RWPE2 (cell line): ENCODE results near the gene CCDC34.

ENCODE experiments used
- ATAC-seq: fragments of 200-7000 bp; cut with Tn5 transposase; 3 replicates; pipeline ENCODE4 v1.9.1; 2021; ENCODE audit warnings: low read depth
- DNase-seq: peaks from one replicate; pipeline ENCODE4 v3.0.0-alpha.2; 2020; ENCODE audit warnings: low spot score
- H3K27ac ChIP-seq: fragments of 450-650 bp; 2 replicates; pipeline ENCODE4 v1.5.1; 2017; ENCODE audit warnings: mild to moderate bottlenecking; ENCODE audit not compliant: poor library complexity, severe bottlenecking
- H3K27me3 ChIP-seq: fragments of 250-450 bp; sonication (Bioruptor Pico); 2 replicates; pipeline ENCODE4 v1.5.1; 2021; ENCODE audit warnings: mild to moderate bottlenecking, moderate library complexity; ENCODE audit not compliant: insufficient read depth, poor library complexity, severe bottlenecking
- H3K36me3 ChIP-seq: fragments of 250-450 bp; sonication (Bioruptor Pico); 2 replicates; pipeline ENCODE4 v1.5.1; 2020; ENCODE audit warnings: low read depth, mild to moderate bottlenecking, moderate library complexity
- H3K4me1 ChIP-seq: fragments of 250-450 bp; sonication (Bioruptor Pico); 2 replicates; pipeline ENCODE4 v1.5.1; 2021; ENCODE audit warnings: mild to moderate bottlenecking, moderate library complexity; ENCODE audit not compliant: insufficient read depth, poor library complexity, severe bottlenecking
- H3K4me3 ChIP-seq: fragments of 250-450 bp; sonication (Bioruptor Pico); 2 replicates; pipeline ENCODE4 v1.5.1; 2021; ENCODE audit warnings: mild to moderate bottlenecking, moderate library complexity; ENCODE audit not compliant: severe bottlenecking
- H3K9me3 ChIP-seq: fragments of 250-450 bp; sonication (Bioruptor Pico); 2 replicates; pipeline ENCODE4 v1.5.1; 2021; ENCODE audit warnings: mild to moderate bottlenecking, moderate library complexity; ENCODE audit not compliant: severe bottlenecking
- CTCF ChIP-seq: fragments of 450-650 bp; IDR thresholded peaks from one replicate; pipeline ENCODE4 v1.5.1; 2017; ENCODE audit warnings: mild to moderate bottlenecking, moderate library complexity; ENCODE audit not compliant: poor library complexity, severe bottlenecking

CCDC34 gene, protein sequence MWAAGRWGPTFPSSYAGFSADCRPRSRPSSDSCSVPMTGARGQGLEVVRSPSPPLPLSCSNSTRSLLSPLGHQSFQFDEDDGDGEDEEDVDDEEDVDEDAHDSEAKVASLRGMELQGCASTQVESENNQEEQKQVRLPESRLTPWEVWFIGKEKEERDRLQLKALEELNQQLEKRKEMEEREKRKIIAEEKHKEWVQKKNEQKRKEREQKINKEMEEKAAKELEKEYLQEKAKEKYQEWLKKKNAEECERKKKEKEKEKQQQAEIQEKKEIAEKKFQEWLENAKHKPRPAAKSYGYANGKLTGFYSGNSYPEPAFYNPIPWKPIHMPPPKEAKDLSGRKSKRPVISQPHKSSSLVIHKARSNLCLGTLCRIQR

GRCh38 chr11:27362749-27363575 is at the start of gene CCDC34:
TSS of gene CCDC34 (minus strand) at chr11:27363215. CDS start at chr11:27363194, 21 bp downstream.
- H3K27ac ChIP-seq: peak within 1 kb of the TSS; percentile 21
- TF ChIP-seq CTCF: no peak
- H3K9me3 ChIP-seq: no peaks in the 10 kb centered on the region
- peak; percentile 90 for DNase-seq
- H3K4me1 ChIP-seq: peaks cover 5% of the 10 kb centered on the region
- no peaks in the 10 kb centered on the region for H3K27me3 ChIP-seq
- H3K36me3 ChIP-seq: peaks cover 3% of the 10 kb centered on the region; the same call in 1 of the 2 replicates
- peak within 1 kb of the TSS; percentile 60 for H3K4me3 ChIP-seq
- peak; percentile 99 for ATAC-seq

DNA sequence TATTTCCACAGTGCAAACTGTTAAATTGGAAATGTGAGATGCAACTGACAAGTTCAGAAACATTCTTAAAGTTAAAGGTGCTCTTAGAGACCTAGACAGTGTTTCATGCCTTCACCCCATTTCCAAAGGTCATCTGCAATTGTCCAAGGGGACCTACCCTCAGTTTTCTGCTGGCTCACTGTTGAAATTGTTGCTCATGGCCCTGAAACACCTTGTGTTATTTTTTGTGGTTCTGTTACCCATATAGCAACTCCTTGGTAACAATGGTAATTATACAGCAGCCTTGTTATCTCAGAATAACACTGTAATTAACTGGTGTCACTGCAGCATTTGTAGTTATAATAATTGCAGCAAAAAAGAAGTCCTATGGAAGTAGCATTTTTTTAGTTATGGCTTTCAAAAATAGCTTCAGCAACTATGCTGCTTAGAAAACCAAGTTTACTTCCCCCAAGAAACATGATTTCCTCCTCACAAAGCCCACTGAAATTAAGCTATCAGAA is 49.2 kb upstream of the CCDC34 start:
- Histone ChIP-seq H3K4me3 (no peak overlapping the region), H3K27ac (no peak overlapping the region), H3K4me1 (peaks cover 13% of the 10 kb centered on the region), H3K36me3 (no peaks in the 10 kb centered on the region), H3K27me3 (no peaks in the 10 kb centered on the region), H3K9me3 (no peaks in the 10 kb centered on the region)
- DNase-seq: no peak
- no peak for TF ChIP-seq CTCF
- ATAC-seq: no peak

GRCh38 chr11:27411328-27411727 is 48.3 kb upstream of the CCDC34 start:
- no peak for DNase-seq
- ATAC-seq: no peak
- H3K9me3 ChIP-seq: no peaks in the 10 kb centered on the region
- peaks cover 8% of the 10 kb centered on the region for H3K4me1 ChIP-seq
- H3K36me3 ChIP-seq: no peaks in the 10 kb centered on the region
- no peak overlapping the region for H3K4me3 ChIP-seq
- H3K27ac ChIP-seq: no peak overlapping the region
- no peaks in the 10 kb centered on the region for H3K27me3 ChIP-seq
- TF ChIP-seq CTCF: no peak

DNA sequence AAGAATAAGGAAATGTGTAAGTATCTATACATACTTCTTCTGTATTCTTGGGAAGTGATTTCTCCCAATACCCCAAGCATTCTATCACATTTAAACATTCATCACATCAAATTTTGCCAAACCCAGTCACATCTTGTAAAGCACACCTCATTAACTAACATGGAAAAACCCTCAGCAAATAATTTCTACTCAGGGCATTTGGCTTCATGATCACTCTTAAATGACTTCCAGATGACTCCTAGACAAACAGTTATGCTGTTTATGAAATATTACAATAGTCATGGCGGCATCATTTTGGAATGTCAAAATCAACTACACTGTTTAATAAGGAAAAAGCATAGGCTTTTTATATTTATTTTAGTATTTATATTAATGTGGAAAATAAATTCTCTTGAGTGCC is 47.3 kb upstream of the CCDC34 start:
- no peak for DNase-seq
- Histone ChIP-seq H3K27ac (no peak overlapping the region), H3K27me3 (no peaks in the 10 kb centered on the region), H3K4me1 (peaks cover 8% of the 10 kb centered on the region), H3K4me3 (no peak overlapping the region), H3K36me3 (no peaks in the 10 kb centered on the region), H3K9me3 (no peaks in the 10 kb centered on the region)
- TF ChIP-seq CTCF: no peak
- ATAC-seq: no peak
